ENCODE measurements around the gene PRELID2. TPM values are rescaled to one million over a fixed set of nuclear protein-coding genes. Genes with fewer than 3 reads are reported as not detected.
"Not testable (repeated sequence)": the region's sequence is repeated elsewhere in the genome, so short reads cannot be mapped to it uniquely, and the experiment has no call there.

Gene PRELID2
- polyA plus RNA-seq, 2 of the 4 experiments (the other 2 are of a cell fraction), result 8.5 to 10.4 TPM

DNA sequence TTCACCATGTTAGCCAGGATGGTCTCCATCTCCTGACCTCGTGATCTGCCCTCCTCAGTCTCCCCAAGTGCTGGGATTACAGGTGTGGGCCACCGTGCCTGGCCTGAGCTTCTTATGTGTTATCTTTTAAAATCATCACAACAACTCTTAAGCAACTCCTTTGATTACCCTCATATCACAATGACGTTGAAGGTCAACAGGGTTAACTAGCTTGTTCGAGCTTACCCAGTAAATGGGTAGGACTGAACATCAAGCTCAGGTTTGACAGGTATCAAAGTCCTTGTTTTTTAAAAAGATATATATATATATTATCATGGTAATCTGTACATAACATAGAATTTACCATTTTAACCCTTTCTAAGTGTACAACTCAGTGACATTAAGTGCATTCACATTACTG, 34.6 kb upstream of the PRELID2 start:
- H3K4me2 ChIP-seq, result no peak overlapping the region
- FAIRE-seq (no peak), ATAC-seq (no peak), DNase-seq (ENCODE audit: low read depth in 1 of 2, low spot score in 1 of 2) (no peak)
- no peak overlapping the region for H3K4me3 ChIP-seq
- ChIA-PET CTCF (interaction anchor here (1.2 to 1.6 kb wide), 2 partner anchors 9 to 38 kb away, joined by 3 read pairs; no protein-coding TSS in a partner anchor), POLR2A (no interaction called here)
- no peak for TF ChIP-seq MYC (IDR thresholded peaks at IDR 0.05; ENCODE audit: borderline replicate concordance, low read length)
- TF ChIP-seq, protein P1, sequence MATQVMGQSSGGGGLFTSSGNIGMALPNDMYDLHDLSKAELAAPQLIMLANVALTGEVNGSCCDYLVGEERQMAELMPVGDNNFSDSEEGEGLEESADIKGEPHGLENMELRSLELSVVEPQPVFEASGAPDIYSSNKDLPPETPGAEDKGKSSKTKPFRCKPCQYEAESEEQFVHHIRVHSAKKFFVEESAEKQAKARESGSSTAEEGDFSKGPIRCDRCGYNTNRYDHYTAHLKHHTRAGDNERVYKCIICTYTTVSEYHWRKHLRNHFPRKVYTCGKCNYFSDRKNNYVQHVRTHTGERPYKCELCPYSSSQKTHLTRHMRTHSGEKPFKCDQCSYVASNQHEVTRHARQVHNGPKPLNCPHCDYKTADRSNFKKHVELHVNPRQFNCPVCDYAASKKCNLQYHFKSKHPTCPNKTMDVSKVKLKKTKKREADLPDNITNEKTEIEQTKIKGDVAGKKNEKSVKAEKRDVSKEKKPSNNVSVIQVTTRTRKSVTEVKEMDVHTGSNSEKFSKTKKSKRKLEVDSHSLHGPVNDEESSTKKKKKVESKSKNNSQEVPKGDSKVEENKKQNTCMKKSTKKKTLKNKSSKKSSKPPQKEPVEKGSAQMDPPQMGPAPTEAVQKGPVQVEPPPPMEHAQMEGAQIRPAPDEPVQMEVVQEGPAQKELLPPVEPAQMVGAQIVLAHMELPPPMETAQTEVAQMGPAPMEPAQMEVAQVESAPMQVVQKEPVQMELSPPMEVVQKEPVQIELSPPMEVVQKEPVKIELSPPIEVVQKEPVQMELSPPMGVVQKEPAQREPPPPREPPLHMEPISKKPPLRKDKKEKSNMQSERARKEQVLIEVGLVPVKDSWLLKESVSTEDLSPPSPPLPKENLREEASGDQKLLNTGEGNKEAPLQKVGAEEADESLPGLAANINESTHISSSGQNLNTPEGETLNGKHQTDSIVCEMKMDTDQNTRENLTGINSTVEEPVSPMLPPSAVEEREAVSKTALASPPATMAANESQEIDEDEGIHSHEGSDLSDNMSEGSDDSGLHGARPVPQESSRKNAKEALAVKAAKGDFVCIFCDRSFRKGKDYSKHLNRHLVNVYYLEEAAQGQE (IDR thresholded peaks at IDR 0.05), result no peak
- TF ChIP-seq ESRRA (IDR thresholded peaks at IDR 0.05; ENCODE audit: borderline replicate concordance, low read length), result no peak
- no peak for TF ChIP-seq ZNF302 (CRISPR knock-in tag; IDR thresholded peaks at IDR 0.05)
- no peak for TF ChIP-seq MAFK (IDR thresholded peaks at IDR 0.05; ENCODE audit: partially characterized antibody)
- no peak for TF ChIP-seq CBX2 (IDR thresholded peaks at IDR 0.05; ENCODE audit: borderline replicate concordance, low read depth)
- no peak for TF ChIP-seq SMC3 (IDR thresholded peaks at IDR 0.05)
- no peak overlapping the region for H3K27ac ChIP-seq
- WGBS (ENCODE audit: missing lambda C conversion rate), result 25% methylated on average over 4 of the region's 4 CpGs
- H3K9me3 ChIP-seq, result no peaks in the 10 kb centered on the region
- no peaks in the 10 kb centered on the region for H3K4me1 ChIP-seq

DNA sequence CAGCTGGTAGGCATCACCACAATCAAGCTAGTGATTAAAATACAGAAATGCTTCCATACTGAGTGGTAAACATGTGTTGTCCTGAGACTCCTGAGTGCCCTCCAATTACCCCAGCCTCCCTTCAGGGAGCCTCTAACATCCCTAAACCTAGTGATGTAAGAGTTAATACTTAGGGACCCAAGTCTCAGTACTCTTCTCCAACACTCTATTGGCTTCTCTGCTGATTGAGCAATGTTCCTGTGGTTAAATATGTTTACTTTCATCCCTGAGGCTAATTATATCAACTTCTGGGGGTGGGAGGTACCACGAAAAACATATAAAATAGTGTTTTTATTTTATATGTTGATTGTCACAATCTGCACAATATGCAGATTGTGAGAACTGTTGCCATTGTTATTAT, 32.7 kb upstream of the PRELID2 start:
- DNase-seq (ENCODE audit: low read depth in 1 of 2, low spot score in 1 of 2) (no peak), FAIRE-seq (no peak), ATAC-seq (no peak)
- Histone ChIP-seq H3K4me1 (no peaks in the 10 kb centered on the region), H3K9me3 (no peaks in the 10 kb centered on the region), H3K27ac (no peak overlapping the region), H3K4me2 (no peak overlapping the region), H3K4me3 (no peak overlapping the region)
- no peak for TF ChIP-seq HDAC2 (IDR thresholded peaks at IDR 0.05)
- TF ChIP-seq RARB (CRISPR knock-in tag; IDR thresholded peaks at IDR 0.05), result no peak
- no peak for TF ChIP-seq RFX5 (IDR thresholded peaks at IDR 0.05)
- no peak for TF ChIP-seq CBX2 (IDR thresholded peaks at IDR 0.05; ENCODE audit: borderline replicate concordance, low read depth)
- no peak for TF ChIP-seq CHD4 (IDR thresholded peaks at IDR 0.05; ENCODE audit: borderline replicate concordance)
- TF ChIP-seq TFCP2L1 (CRISPR knock-in tag; IDR thresholded peaks at IDR 0.05), result no peak
- no peak for TF ChIP-seq ZFP36 (IDR thresholded peaks at IDR 0.05; ENCODE audit: borderline replicate concordance, partially characterized antibody)
- TF ChIP-seq SREBF2 (IDR thresholded peaks at IDR 0.05), result no peak
- TF ChIP-seq, protein P2, sequence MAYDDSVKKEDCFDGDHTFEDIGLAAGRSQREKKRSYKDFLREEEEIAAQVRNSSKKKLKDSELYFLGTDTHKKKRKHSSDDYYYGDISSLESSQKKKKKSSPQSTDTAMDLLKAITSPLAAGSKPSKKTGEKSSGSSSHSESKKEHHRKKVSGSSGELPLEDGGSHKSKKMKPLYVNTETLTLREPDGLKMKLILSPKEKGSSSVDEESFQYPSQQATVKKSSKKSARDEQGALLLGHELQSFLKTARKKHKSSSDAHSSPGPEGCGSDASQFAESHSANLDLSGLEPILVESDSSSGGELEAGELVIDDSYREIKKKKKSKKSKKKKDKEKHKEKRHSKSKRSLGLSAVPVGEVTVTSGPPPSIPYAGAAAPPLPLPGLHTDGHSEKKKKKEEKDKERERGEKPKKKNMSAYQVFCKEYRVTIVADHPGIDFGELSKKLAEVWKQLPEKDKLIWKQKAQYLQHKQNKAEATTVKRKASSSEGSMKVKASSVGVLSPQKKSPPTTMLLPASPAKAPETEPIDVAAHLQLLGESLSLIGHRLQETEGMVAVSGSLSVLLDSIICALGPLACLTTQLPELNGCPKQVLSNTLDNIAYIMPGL (CRISPR knock-in tag; IDR thresholded peaks at IDR 0.05; ENCODE audit: borderline replicate concordance), result no peak
- TF ChIP-seq PHF8 (IDR thresholded peaks at IDR 0.05; ENCODE audit: borderline replicate concordance, low read depth), result no peak
- TF ChIP-seq, protein P3, sequence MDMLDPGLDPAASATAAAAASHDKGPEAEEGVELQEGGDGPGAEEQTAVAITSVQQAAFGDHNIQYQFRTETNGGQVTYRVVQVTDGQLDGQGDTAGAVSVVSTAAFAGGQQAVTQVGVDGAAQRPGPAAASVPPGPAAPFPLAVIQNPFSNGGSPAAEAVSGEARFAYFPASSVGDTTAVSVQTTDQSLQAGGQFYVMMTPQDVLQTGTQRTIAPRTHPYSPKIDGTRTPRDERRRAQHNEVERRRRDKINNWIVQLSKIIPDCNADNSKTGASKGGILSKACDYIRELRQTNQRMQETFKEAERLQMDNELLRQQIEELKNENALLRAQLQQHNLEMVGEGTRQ (IDR thresholded peaks at IDR 0.05), result no peak
- TF ChIP-seq HEYL (CRISPR knock-in tag; IDR thresholded peaks at IDR 0.05), result no peak
- TF ChIP-seq KDM5A (IDR thresholded peaks at IDR 0.05), result no peak
- no peak for TF ChIP-seq RNF2 (IDR thresholded peaks at IDR 0.05; ENCODE audit: borderline replicate concordance, low read depth)
- TF ChIP-seq BCL3 (IDR thresholded peaks at IDR 0.05), result no peak
- TF ChIP-seq FOSL2 (IDR thresholded peaks at IDR 0.05), result no peak
- no peak for TF ChIP-seq FOSL2 (CRISPR knock-in tag; IDR thresholded peaks at IDR 0.05)
- TF ChIP-seq ZNF302 (CRISPR knock-in tag; IDR thresholded peaks at IDR 0.05), result no peak
- ChIA-PET CTCF (interaction anchor here (0.6 kb wide), 1 partner anchor 35 kb away, joined by 3 read pairs; no protein-coding TSS in a partner anchor), POLR2A (no interaction called here)
- 18% methylated on average over 1 of the region's 1 CpG for WGBS (ENCODE audit: missing lambda C conversion rate)

- POLR2A ChIA-PET; H3K4me3 ChIP-seq; H3K4me2 ChIP-seq; H3K27ac ChIP-seq; DNase-seq (ENCODE audit: low read depth in 1 of 2, low spot score in 1 of 2); FAIRE-seq; H3K9me3 ChIP-seq; H3K4me1 ChIP-seq; ATAC-seq: not testable (repeated sequence)
- CTCF ChIA-PET, result interaction anchor here (0.8 to 1.3 kb wide), 2 partner anchors 25 to 39 kb away, joined by 3 to 4 read pairs; no protein-coding TSS in a partner anchor
- 39% methylated on average over 2 of the region's 2 CpGs for WGBS (ENCODE audit: missing lambda C conversion rate)
Observed at GRCh38 chr5:145864432-145864831, 29.3 kb upstream of the PRELID2 start.

All from A549 (cell line).